ENCODE results near the gene WWTR1. TPM values are rescaled to one million over a fixed set of nuclear protein-coding genes. Genes with fewer than 3 reads are reported as not detected.

WWTR1 gene
- total RNA-seq, 1 donor from 2014 or later, result 98.0 TPM

DNA sequence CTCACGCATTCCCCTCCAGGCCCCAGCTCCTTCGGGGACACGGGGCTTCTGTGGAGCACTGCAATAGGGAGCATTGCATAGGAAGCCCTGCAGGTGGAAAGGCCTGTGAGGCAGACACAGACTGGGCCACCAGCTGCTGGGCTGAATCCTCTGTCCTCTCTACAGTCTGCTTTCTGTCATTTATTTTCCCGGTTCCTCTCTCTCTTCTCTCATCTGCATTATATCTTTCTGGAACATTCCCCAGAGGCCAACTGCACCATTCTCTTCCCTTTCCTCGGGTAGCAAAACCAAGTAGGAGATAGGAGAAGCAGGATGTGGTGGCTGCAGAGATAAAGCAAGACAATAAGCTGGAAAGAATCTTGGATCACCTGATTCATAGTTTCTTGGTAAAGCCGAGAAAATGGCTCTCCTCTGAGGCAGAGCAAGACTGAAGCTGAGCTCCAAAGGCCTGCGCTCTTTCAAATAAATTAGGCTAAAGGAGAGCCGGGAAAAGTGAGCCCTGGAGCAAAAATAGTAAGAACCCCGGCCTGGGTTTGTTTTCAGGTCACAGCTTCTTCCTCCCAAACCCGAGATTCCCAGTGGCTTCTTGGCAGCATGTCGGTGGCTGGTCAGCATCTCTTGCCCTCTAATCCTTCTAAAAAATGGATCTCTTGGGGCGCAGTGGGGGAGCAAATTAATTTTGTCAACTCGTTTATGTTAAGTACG lies 178.1 kb downstream of the WWTR1 start:
- no peak for DNase-seq (ENCODE audit: low spot score in 2 of 2, unreplicated experiment in 2 of 2)
- no peaks in the 10 kb centered on the region for H3K27me3 Mint-ChIP-seq (ENCODE audit: low read depth)
- no peaks in the 10 kb centered on the region for H3K9me3 Mint-ChIP-seq
- TF ChIP-seq, protein P1, sequence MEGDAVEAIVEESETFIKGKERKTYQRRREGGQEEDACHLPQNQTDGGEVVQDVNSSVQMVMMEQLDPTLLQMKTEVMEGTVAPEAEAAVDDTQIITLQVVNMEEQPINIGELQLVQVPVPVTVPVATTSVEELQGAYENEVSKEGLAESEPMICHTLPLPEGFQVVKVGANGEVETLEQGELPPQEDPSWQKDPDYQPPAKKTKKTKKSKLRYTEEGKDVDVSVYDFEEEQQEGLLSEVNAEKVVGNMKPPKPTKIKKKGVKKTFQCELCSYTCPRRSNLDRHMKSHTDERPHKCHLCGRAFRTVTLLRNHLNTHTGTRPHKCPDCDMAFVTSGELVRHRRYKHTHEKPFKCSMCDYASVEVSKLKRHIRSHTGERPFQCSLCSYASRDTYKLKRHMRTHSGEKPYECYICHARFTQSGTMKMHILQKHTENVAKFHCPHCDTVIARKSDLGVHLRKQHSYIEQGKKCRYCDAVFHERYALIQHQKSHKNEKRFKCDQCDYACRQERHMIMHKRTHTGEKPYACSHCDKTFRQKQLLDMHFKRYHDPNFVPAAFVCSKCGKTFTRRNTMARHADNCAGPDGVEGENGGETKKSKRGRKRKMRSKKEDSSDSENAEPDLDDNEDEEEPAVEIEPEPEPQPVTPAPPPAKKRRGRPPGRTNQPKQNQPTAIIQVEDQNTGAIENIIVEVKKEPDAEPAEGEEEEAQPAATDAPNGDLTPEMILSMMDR (IDR thresholded peaks at IDR 0.05; ENCODE audit: unreplicated experiment), result no peak
- peaks cover 35% of the 10 kb centered on the region for H3K4me1 Mint-ChIP-seq
- no peaks in the 10 kb centered on the region for H3K36me3 Mint-ChIP-seq
- peak overlapping the region; percentile 88 for H3K27ac Mint-ChIP-seq
- H3K4me3 Mint-ChIP-seq, result no peak overlapping the region

DNA sequence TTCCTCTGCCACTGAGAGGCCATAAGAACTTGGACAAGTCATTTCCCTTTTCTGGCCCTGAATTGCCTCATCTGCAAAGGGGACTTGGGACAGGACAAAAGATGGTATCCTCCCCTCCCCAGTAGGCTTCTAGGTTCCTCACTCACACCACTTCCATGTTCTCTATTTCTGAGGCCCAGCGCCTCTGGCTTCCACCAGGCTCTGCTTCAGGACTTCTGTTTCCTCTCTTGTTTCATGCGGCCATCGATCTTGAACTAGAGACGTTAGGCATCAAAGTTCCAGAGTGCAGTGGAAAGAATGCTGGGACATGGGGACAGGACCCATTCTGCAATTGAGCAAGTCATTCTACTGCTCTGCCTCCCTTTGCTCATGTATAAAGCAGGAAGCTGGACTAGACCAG lies 181.6 kb downstream of the WWTR1 start:
- DNase-seq (ENCODE audit: low spot score in 2 of 2, unreplicated experiment in 2 of 2), result no peak
- no peaks in the 10 kb centered on the region for H3K36me3 Mint-ChIP-seq
- H3K4me1 Mint-ChIP-seq, result peaks cover 53% of the 10 kb centered on the region
- H3K4me3 Mint-ChIP-seq, result no peak overlapping the region
- H3K27me3 Mint-ChIP-seq (ENCODE audit: low read depth), result no peaks in the 10 kb centered on the region
- no peaks in the 10 kb centered on the region for H3K9me3 Mint-ChIP-seq
- H3K27ac Mint-ChIP-seq, result no peak overlapping the region
- TF ChIP-seq, protein P1 (IDR thresholded peaks at IDR 0.05; ENCODE audit: unreplicated experiment), result no peak

DNA sequence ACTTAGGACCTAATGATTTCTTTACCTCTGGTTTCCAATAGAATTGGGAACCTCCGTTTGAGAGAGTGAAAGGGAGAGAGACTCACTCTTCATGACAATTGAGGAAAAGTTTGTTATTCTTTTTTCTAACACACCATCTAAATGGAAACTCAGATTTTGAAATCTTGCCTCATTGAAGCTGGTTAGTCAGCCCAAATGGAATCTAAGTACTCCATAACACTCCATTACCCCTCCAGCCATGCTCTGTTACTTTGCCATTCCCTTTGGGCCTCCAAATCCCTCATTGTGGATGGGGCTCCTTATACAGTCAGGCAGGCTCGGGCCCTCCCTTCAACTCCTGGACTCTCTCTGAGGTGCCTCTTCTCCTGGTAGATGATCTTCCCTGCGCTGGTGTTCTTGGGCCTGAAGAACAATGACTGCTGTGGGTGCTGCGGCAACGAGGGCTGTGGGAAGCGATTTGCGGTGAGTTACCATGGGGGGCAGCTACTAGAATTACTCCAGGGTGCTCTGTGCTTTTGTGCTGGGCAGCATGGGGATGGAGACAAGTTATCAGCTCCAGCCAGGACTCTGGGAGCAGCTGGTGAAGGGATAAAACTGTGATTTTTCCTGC lies 182.3 kb downstream of the WWTR1 start:
- no peak overlapping the region for H3K27ac Mint-ChIP-seq
- H3K27me3 Mint-ChIP-seq (ENCODE audit: low read depth), result no peaks in the 10 kb centered on the region
- no peaks in the 10 kb centered on the region for H3K9me3 Mint-ChIP-seq
- no peak for DNase-seq (ENCODE audit: low spot score in 2 of 2, unreplicated experiment in 2 of 2)
- peaks cover 54% of the 10 kb centered on the region for H3K4me1 Mint-ChIP-seq
- no peak overlapping the region for H3K4me3 Mint-ChIP-seq
- no peaks in the 10 kb centered on the region for H3K36me3 Mint-ChIP-seq
- TF ChIP-seq, protein P1 (IDR thresholded peaks at IDR 0.05; ENCODE audit: unreplicated experiment), result no peak

DNA sequence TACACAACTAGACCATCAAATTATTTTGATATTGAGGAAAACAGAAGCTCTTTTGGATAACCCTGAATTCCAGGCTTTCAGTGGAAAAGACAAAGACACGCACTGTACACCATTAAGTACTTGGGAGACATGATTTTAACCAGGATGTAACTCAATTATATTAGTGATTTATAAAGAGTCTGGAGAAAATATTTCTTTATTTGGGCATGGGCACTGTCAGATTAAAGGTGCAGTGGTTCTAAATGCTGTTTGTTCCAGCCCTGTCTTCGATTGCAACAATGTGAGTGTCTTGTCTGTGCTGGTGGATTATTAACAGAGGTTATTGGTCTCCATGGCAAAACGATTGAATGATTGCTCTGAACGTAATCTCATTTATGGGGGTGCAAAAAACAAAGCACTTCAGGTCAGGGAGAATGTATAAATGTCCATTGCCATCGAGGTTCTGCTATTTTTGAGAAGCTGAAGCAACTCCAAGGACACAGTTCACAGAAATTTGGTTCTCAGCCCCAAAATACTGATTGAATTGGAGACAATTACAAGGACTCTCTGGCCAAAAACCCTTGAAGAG lies 183.5 kb downstream of the WWTR1 start, which contains the start of gene TM4SF4:
TSS of gene TM4SF4 (plus strand) at position 448 of the 568 bp plus-strand sequence. CDS start 181 bp downstream, outside the sequence.
- Mint-ChIP-seq H3K4me3 (no peak within 1 kb of the TSS), H3K36me3 (no peaks in the 10 kb centered on the region)

DNA sequence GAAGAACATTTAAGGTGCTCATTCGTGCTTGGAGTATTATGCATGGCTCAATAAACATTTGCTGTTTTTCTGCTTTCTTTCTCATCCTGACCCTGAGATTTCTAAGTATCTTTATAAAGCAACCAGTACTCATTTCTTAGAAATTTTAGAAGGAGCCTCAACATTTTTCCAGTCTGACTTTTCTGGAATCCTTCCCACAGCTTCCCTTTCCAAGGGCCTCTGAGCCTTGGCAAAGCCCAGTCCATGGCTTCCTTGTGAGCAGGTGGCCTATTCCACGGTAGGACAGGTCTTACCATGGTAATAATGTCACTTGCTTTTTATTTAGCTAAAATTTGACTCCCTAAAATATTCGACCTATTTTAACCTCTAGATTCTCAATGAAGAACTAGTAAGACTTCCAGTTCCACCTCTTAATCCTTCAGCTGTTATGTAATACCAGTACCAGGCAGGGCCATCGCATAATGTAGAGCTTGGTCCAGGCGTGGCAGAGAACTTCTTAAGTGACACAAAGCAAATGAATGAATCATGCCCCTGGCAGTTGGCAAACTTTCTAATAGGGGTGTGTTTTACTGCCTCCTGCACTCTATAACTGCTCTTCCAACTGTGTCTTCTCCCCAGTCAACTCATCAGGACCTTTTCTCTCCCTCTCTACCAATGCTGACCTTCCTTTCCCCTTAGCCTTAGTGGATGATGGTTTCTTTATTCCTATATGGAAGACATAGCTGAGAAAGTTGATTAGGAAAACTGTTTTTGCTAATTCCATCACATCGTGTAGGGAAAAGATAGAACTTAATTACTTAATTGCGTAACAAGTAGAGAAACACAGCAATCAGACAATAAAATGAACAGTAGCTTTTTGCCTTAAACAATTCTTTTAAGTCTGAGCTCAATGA lies 184.2 kb downstream of the WWTR1 start:
- DNase-seq (ENCODE audit: low spot score in 2 of 2, unreplicated experiment in 2 of 2), result no peak
- Mint-ChIP-seq H3K27me3 (ENCODE audit: low read depth) (no peaks in the 10 kb centered on the region), H3K27ac (peak overlapping the region; percentile 75), H3K9me3 (no peaks in the 10 kb centered on the region), H3K4me1 (peaks cover 45% of the 10 kb centered on the region), H3K4me3 (no peak overlapping the region), H3K36me3 (no peaks in the 10 kb centered on the region)
- TF ChIP-seq, protein P1 (IDR thresholded peaks at IDR 0.05; ENCODE audit: unreplicated experiment), result no peak

More for the DNA sequence above, 183.5 kb downstream of the WWTR1 start, which contains the start of gene TM4SF4:
- DNase-seq (ENCODE audit: low spot score in 2 of 2, unreplicated experiment in 2 of 2), result no peak
- peak within 1 kb of the TSS; percentile 75 for H3K27ac Mint-ChIP-seq
- H3K4me1 Mint-ChIP-seq, result peaks cover 44% of the 10 kb centered on the region
- TF ChIP-seq, protein P1 (IDR thresholded peaks at IDR 0.05; ENCODE audit: unreplicated experiment), result no peak
- H3K27me3 Mint-ChIP-seq (ENCODE audit: low read depth), result no peaks in the 10 kb centered on the region
- no peaks in the 10 kb centered on the region for H3K9me3 Mint-ChIP-seq
